Inferior parietal cortex (tissue), 1 donor: ENCODE measurements around the gene MLYCD.

Experiments used
- DNase-seq: peaks from one replicate; pipeline ENCODE4 v3.0.0-alpha.2; 2016; ENCODE audit errors: extremely low spot score

MLYCD gene

DNA sequence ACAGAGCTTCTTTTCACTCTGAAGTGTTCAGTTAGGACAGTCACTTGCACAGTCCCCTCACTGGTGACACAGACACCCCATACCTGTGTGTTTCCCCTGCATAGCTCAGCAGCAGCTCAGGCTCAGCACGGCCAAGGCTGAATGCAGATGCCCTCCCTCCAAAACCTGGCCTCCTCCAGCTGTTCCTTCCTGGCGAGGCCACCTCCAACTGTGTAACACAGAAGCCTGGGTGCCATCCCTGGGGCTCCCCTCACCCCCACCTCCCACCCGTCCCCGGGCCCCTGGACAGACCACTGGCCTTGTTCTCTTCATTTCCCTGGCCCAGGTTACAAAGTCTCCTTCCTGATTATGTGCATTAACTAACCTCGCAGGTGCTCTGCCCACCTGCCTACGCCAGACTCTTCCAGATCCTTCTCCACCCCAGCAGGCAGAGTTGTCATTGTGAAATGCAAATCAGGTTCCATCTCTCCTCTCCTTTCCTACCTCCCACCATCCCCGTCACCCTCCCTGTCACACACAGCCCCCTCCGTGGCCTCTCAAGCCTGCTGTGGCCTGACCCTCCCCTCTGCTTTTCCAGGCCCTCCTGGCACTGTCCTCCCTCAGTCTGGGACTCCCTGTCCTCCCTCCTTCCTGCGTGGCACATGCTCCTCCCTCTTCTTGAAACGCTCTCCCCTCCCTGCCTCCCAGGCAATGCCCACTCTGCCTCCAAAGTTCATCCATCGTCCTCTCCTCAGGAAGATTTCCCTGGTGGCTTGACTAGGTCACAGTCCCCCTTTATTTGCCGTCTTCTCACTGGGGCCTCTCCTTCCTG is 26.4 kb downstream of the MLYCD start:
- DNase-seq, result no peak

GRCh38 chr16:83925957-83926725 is 27.2 kb downstream of the MLYCD start:
- DNase-seq, result no peak

GRCh38 chr16:83926726-83927397 is 27.9 kb downstream of the MLYCD start:
- DNase-seq, result peak; percentile 70

DNA sequence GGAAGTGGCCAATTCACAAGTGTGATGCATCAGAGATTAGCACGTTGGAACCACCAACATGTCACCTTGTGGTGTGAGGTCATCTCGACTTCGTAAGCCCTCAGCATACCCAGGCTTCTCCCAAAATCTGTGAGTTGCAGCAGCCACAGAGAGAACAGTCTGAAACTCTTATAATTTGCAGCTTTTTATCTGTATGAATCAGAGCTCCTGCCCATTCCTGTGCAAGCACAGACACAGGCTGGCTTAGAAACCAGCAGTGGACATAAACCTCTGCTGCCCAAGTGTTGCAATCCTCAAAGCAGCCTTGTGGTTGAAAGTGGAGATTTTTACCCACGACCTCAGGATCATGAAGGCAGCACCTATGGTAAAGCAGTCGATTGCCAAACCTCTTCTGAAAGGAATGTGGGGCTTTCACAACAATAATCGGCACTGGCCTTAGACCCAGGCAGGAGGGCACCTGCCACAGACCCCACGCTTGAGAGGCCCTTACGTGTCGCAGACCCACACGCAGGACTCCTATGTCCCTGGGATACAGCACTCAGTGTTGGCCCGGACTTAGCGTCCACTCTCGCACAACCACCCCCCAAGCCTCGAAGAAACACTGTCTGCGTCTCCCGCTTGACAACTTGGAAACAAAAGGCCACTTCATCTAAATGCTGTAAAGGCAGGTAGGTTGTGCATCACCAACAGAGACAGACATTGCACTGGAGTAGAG is 29.6 kb downstream of the MLYCD start:
- DNase-seq, result no peak

GRCh38 chr16:83929811-83930555 is 31.1 kb downstream of the MLYCD start:
- no peak for DNase-seq

DNA sequence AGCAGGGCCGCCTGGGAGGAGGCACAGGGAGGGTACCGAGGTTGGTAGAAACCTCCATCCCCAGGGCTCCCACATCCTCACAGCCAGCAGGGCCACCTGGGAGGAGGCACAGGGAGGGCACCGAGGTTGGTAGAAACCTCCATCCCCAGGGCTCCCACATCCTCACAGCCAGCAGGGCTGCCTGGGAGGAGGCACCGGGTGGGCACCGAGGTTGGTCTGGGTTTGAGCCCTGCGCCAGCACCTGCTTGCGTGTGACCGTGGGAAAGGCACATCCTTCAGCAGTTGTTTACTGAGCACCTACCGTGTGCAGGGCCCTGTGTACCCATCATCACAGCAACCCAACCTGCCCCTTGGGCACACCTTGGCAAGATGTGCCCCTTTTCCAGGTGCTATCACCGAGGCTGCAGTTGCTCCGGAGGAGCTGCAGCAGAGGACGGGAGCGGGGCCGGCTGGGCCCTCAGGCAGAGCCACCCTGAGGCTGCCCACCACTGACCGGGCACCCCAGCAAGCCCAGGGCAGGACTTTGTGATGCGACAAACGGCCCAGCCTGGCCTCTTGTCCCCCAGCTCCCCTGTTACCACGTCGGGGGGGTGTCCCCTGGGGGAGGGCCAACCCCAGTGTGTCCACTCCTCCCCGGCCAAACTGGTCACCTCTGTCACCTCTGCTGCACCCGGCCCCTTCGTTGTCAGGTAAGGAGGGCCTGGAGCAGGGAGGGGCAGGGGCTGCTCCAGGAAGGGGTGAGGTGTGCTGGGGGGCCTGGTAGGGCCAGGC is 32.0 kb downstream of the MLYCD start:
- no peak for DNase-seq

GRCh38 chr16:83931556-83931955 is 32.6 kb downstream of the MLYCD start:
- no peak for DNase-seq

DNA sequence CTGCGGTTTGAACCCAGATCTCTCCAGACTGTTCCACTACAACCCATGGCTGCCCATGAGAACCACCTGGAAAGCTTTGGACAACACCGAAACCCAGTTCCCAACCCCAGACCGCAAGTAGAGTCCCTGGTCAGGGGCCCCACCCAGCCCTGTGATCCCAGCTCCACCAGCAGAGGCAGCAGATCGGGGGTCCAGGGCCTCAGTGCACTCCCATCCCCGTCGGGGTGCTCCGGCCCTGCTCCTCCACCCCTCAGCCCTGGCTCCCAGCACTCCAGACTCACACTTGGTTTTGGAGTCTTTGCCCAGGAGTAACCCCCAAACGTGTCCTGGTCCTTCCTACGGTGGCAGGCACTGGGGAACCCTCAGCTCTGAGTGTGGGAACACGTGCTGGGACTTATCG is 33.4 kb downstream of the MLYCD start:
- DNase-seq, result no peak

DNA sequence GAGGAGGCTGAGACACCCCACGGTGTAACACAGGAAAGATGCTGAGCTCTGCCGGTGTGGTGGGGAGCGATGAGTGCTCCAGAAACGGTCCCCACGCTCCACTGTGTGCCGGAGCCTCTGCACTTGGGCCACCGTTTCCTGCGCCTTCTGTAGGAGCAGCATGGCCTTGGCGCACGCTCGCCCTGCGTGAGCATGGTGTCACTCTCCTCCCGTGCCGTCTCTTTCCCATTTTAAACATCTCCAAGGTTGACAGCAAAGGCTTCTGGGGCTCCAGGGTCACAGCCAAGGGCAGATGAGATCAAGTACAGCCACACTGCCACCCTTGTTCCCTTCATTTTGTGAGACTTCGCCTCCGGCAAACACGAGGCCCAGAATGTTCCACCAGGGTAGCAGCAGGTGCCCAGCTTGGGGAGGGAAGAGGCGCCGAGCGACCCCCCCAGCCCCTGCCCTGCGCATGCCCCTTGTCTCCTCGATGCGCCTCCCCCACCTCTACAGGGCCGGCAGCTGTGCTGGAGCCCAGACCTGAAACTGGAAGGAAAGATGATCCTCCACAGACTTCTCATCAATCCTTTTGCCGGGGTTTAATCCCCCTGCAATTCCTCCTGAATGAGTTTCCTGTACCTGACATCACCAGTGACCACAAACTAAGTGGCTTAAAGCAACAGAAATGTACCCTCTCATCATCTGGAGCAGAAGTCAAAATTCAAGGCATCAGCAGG is 34.2 kb downstream of the MLYCD start:
- no peak for DNase-seq

DNA sequence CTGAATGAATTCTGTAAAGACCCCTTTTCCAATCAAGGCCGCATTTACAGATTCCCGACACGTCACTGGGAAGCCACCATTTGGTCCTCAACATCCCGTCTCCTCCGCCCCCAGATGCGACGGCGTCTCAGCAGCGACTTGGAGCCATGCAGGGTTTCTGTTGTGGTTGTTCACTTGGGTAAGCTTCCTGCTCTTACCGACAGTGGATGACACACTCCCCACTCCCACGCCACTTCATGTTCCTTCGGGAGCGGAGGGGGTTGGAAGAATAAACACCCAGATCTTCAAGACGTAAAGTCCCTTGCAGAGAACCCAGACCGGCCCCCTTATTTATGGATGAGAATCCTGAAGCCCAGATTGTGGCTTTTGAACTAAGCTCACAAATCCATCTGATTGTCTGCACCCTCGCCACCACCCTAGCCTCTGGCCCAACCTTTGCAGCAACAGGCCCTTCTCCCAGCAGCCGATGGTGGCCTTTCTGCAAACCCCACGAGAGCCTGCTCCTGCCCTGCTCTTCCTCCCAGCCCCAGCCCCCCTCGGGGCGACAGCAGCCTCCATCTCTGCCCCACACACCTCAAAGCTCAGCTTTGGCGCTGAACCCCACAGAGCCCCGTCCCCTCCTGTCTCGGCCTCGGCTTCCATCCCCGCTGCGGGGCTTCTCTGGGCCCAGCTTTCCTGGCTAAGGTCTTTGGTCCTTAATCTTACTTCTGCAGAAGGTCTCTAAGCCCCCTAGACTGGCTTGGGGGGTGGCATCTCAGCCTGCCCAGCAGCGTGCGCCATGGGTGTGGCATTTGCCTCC is 35.2 kb downstream of the MLYCD start:
- no peak for DNase-seq

DNA sequence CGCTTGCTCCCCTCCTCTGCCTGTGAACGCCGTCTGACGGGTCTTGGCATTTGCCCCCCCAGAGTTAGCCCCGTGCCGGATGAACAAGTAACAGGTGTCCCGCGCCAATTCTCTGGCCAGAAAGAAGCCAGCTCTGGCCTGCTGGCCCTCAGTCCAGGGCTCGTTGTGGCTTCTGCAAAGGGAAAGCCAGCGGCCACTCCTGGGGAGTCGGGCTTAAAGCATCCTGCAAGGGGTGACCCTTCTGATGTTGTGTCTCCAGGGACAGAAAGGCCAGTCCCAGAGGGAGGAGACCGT is 35.7 kb downstream of the MLYCD start:
- DNase-seq, result no peak

GRCh38 chr16:83935005-83935857 is 36.3 kb downstream of the MLYCD start:
- no peak for DNase-seq

DNA sequence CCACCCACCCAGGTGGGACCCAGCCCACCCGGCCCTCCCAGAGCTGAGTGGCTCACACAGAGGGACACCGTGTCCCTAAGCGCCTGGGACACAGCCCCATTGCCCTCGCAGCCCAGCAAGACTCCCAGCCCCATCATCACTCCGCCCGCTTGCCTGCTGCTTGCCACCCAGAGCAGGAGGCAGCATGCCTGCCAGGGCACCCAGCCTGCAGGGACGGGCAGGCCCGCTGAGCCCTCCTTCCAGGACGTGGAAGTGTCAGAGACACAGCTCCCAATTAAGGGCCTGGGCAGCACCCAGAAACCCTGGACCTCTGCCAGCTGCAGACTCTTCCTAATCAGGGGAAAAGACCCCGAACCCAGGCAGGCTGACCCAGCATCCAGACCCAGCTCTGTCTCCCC is 36.9 kb downstream of the MLYCD start:
- no peak for DNase-seq

DNA sequence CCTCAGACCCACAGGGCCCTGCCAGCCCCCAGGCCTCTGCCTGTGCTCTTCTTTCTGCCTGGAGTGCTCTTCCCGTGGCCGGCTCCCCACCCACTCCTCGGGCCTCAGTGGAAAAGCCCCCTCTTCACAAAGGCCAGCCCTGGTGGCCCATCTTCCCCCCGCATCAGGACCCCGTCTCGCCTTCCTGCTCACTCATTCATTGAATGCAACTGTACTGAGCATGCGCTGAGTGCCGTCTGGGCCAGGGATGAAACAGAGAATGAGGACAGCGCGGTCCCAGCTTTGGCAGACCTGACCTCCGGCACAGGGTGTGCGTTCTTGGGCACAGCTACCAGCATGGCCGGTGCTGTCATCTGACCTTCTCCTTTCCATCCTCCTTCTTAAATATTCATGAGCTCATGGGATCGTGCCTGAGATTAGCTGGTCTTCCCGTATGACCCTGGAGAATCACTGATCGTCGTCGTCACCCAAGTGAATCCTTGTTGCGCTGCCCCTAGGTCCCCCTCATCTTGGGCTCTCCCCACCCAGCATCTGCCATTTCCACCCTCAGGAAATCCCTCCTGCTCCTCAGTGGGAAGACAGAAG is 37.8 kb downstream of the MLYCD start:
- DNase-seq, result no peak

GRCh38 chr16:83937267-83937666 is 38.4 kb downstream of the MLYCD start:
- no peak for DNase-seq

DNA sequence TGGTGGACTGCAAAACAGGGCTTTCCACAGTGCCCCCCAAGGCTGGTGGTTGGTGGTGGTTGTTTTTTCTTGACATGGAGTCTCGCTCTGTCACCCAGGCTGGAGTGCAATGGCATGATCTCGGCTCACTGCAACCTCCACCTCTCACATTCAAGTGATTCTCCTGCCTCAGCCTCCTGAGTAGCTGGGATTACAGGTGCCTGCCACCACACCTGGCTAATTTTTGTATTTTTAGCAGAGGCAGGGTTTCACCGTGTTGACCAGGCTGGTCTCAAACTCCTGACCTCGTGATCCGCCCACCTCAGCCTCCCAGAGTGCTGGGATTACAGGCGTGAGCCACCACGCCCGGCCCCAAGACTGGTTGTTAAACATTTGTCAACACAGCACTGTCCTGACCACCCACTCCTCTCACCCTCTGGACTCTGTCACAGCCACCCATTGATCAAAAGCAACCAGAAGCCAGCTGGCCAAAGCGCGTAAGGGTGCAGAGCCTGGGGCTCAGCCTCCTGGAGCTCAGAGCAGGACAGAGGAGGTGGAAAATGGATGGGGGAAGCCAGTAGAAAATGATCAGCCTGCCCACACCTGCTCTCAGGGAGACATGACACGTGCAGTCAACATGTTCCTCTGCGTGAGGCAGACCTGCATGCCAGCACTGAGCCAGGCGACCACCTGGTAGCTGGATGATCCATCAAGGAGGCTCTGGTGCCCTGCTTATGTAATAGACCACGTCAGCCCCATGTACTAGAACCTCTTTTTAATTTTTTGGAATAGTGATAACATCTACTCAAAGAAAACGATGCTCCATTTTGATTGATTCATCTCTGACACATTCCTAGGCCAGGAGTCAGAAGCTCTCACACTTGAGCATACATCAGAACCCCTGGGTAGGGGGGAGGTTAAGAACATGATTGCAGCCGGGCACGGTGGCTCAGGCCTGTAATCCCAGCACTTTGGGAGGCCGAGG is 39.3 kb downstream of the MLYCD start:
- DNase-seq, result no peak
